Breast epithelium (tissue), 4 donors: ENCODE data around the gene SLC23A2. TPM values are rescaled to one million over a fixed set of nuclear protein-coding genes. Genes with fewer than 3 reads are reported as not detected.
"Not testable (repeated sequence)": the region's sequence is repeated elsewhere in the genome, so short reads cannot be mapped to it uniquely, and the experiment has no call there.

ENCODE experiments used
- DNase-seq, 2 donors: peaks; one replicate each; pipeline ENCODE4 v3.0.0-alpha.2; 2019; ENCODE audit warnings: low spot score in 2 of 2
- H3K27ac ChIP-seq, 2 donors: fragments of 200-600 bp; sonication (generic) in 1 of 2; one replicate each; pipeline ENCODE4 v1.5.1; 2016 to 2019; ENCODE audit warnings: mild to moderate bottlenecking in 1 of 2
- H3K27me3 ChIP-seq, 2 donors: fragments of 200-600 bp; sonication (generic) in 1 of 2; one replicate each; pipeline versions ENCODE4 v1.5.1 to v1.6.0; 2017 to 2019; ENCODE audit warnings: control low read depth in 1 of 2, mild to moderate bottlenecking in 1 of 2
- H3K36me3 ChIP-seq: fragments of 200-600 bp; one replicate; pipeline ENCODE4 v1.5.1; 2019
- H3K4me1 ChIP-seq, 2 donors: fragments of 200-600 bp; sonication (generic); one replicate each; pipeline ENCODE4 v1.5.1; 2016 to 2019; ENCODE audit warnings: control low read depth in 1 of 2
- H3K4me3 ChIP-seq, 3 donors: fragments of 200-600 bp; sonication (generic); 1 replicate in 2 of 3; 2 replicates in 1 of 3; pipeline ENCODE4 v1.5.1; 2016 to 2019; ENCODE audit warnings: mild to moderate bottlenecking in 3 of 3, moderate library complexity in 2 of 3
- H3K9me3 ChIP-seq, 2 donors: fragments of 200-600 bp; sonication (generic) in 1 of 2; one replicate each; pipeline ENCODE4 v1.5.1; 2016 to 2019; ENCODE audit warnings: control low read depth in 1 of 2
- CTCF ChIP-seq, 3 donors: fragments of 450-650 bp; IDR thresholded peaks; one replicate each; pipeline ENCODE4 v1.5.1; 2016 to 2017; ENCODE audit warnings: antibody characterized with exemption in 3 of 3, mild to moderate bottlenecking in 3 of 3, moderate library complexity in 3 of 3
- POLR2A ChIP-seq: fragments of 450-650 bp; IDR thresholded peaks from one replicate; pipeline ENCODE4 v1.6.1; 2016; ENCODE audit warnings: antibody characterized with exemption, mild to moderate bottlenecking, moderate library complexity
- POLR2AphosphoS5 ChIP-seq, 3 donors: sonication (generic); formaldehyde crosslinking; IDR thresholded peaks; one replicate each; pipeline ENCODE4 v1.6.1; 2017; ENCODE audit warnings: antibody characterized with exemption in 3 of 3
- intact Hi-C: fragments of 100-400 bp; cut with DNase I; formaldehyde crosslinking; loops from one replicate; pipeline ENCODE4 v1.15.1; 2023; ENCODE audit warnings: low total_unique reads
- total RNA-seq, 3 donors: library from RNA; depleted of rRNA; stranded (reverse); fragments of >200 nt; gene quantifications; one replicate each; pipeline ENCODE4 v1.1.0, GENCODE V29; 2016

SLC23A2 gene
- total RNA-seq, 3 donors from 2014 or later: 14.6 to 18.6 (median 15.4) TPM

- intact Hi-C loops: no loop called here
These were observed 118.3 kb downstream of the SLC23A2 start for GRCh38 chr20:4883051-4883450.

GRCh38 chr20:4881006-4881730 lies 120.1 kb downstream of the SLC23A2 start:
- intact Hi-C loops: no loop called here
- Histone ChIP-seq H3K4me3 (no peak overlapping the region), H3K36me3 (no peaks in the 10 kb centered on the region), H3K27ac (no peak overlapping the region), H3K27me3 (no peaks in the 10 kb centered on the region), H3K9me3 (no peaks in the 10 kb centered on the region), H3K4me1 (no peaks in the 10 kb centered on the region)
- TF ChIP-seq CTCF (IDR thresholded peaks at IDR 0.05): no peak
- no peak for TF ChIP-seq POLR2A
- no peak for TF ChIP-seq POLR2AphosphoS5 (IDR thresholded peaks at IDR 0.05)
- DNase-seq: no peak

More at GRCh38 chr20:4883051-4883450, 118.3 kb downstream of the SLC23A2 start:
- Histone ChIP-seq H3K36me3 (no peaks in the 10 kb centered on the region), H3K9me3 (no peaks in the 10 kb centered on the region), H3K4me1 (no peaks in the 10 kb centered on the region), H3K27me3 (no peaks in the 10 kb centered on the region), H3K27ac (no peak overlapping the region), H3K4me3 (no peak overlapping the region)
- DNase-seq: no peak
- TF ChIP-seq POLR2A (no peak), POLR2AphosphoS5 (IDR thresholded peaks at IDR 0.05) (no peak), CTCF (IDR thresholded peaks at IDR 0.05) (no peak)

GRCh38 chr20:4880051-4880450 lies 121.3 kb downstream of the SLC23A2 start:
- Histone ChIP-seq H3K27ac (no peak overlapping the region), H3K4me3 (no peak overlapping the region), H3K36me3 (no peaks in the 10 kb centered on the region), H3K27me3 (no peaks in the 10 kb centered on the region), H3K4me1 (no peaks in the 10 kb centered on the region), H3K9me3 (no peaks in the 10 kb centered on the region)
- TF ChIP-seq POLR2AphosphoS5 (IDR thresholded peaks at IDR 0.05) (no peak), POLR2A (no peak), CTCF (IDR thresholded peaks at IDR 0.05) (no peak)
- DNase-seq: no peak
- intact Hi-C loops: no loop called here

- intact Hi-C loops, H3K27me3 ChIP-seq, H3K9me3 ChIP-seq, H3K4me3 ChIP-seq, H3K27ac ChIP-seq, H3K4me1 ChIP-seq, DNase-seq, H3K36me3 ChIP-seq: not testable (repeated sequence)
These were observed 123.2 kb downstream of the SLC23A2 start for GRCh38 chr20:4878099-4878498.

GRCh38 chr20:4876731-4877130 lies 124.6 kb downstream of the SLC23A2 start:
- Histone ChIP-seq H3K27ac (no peak overlapping the region), H3K4me3 (no peak overlapping the region), H3K9me3 (no peaks in the 10 kb centered on the region), H3K27me3 (no peaks in the 10 kb centered on the region), H3K36me3 (peaks cover 8% of the 10 kb centered on the region), H3K4me1 (no peaks in the 10 kb centered on the region)
- DNase-seq: no peak
- intact Hi-C loops: no loop called here
- TF ChIP-seq CTCF (IDR thresholded peaks at IDR 0.05) (no peak), POLR2A (no peak), POLR2AphosphoS5 (IDR thresholded peaks at IDR 0.05) (no peak)
